HS-5 (cell line): ENCODE measurements around the gene FLNB.

Source experiments
- DNase-seq: peaks from one replicate; pipeline ENCODE4 v3.0.0-alpha.2; 2012; ENCODE audit warnings: low read depth

FLNB gene

DNA sequence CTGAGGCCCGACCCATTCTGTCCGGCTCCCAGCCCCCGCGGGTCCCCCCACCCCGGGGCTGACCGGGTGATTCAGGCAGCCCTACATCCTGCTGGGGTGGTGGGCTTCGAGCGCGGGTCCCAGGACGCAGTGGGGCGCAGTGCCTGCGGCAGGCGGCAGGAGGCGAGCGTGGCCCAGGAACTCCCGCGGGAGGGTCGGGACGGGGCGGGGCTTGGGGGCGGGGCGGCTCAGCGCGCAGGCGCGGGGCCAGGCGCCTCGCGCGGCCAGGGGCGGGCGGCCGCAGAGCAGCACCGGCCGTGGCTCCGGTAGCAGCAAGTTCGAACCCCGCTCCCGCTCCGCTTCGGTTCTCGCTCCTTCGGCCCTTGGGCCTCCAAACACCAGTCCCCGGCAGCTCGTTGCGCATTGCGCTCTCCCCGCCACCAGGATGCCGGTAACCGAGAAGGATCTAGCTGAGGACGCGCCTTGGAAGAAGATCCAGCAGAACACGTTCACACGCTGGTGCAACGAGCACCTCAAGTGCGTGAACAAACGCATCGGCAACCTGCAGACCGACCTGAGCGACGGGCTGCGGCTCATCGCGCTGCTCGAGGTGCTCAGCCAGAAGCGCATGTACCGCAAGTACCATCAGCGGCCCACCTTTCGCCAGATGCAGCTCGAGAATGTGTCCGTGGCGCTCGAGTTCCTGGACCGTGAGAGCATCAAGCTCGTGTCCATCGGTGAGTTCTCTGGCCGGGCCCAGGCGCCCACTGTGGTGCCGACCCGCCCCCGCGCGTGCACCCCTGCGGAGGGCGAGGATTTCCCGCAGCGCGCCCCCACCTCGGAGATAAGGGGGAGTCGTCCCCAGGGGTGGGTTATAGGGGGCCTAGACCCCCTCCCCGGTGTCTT, at the start of gene FLNB:
FLNB (plus strand) TSS at position 282 of the 885 bp plus-strand sequence; CDS start at position 425, 143 bp downstream.
- DNase-seq: no peak

GRCh38 chr3:57958642-57959422, 49.4 kb upstream of the FLNB start:
- DNase-seq: no peak

DNA sequence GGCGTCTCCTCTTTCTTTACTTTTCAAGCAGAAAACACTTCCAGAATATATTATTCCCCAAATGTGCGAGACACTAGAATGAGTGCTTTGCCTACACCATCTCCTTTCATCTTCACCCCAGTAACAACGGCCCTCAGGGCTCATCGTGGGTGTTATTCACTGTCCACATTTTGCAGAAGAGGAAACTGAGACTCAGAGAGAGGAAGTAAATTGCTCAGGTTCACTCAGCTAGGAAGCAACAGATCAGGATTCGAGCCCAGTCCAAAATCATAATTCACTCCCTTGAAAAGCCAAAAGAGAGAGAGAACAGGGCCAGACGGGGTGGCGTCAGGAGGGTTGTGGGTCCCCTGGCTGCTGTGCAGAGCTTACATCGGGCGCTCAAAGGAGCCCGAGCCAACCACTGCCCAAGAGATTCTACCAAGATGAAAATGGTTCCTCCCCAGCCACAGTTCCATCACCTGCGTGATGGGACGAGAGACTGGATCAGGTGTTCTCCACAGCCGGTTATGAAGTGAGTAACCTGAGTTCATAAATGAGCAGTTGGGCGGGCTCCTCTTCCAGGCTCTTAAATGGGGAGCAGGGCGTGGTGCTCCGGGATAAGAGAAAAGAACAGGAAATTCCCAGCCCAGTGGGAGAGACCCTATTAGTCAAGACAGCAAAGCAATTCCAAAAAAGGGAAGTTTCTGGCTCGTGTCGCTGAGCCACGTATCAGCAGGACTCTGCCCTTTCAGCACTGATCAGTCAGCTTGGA, 48.6 kb upstream of the FLNB start:
- no peak for DNase-seq

DNA sequence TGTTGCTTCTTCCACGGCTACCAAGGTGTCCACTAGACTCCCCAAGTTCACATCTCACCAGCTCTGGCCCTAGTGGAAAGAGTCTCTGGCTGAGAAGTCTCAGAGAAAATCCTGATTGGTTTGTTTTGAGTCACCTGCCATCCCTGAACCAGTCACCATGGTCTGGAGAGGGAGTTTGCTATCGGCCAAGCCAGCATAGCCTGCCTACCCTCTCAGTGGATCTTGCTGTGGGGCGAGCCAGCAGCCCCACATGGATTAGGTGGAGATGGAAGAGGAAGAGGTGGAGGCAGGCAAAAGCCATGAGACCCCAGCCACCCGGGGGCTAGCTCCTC, 48.1 kb upstream of the FLNB start:
- DNase-seq: no peak

GRCh38 chr3:57961177-57961827, 46.9 kb upstream of the FLNB start:
- no peak for DNase-seq

- DNase-seq: no peak
Measured at GRCh38 chr3:57961828-57962447, 46.3 kb upstream of the FLNB start.

DNA sequence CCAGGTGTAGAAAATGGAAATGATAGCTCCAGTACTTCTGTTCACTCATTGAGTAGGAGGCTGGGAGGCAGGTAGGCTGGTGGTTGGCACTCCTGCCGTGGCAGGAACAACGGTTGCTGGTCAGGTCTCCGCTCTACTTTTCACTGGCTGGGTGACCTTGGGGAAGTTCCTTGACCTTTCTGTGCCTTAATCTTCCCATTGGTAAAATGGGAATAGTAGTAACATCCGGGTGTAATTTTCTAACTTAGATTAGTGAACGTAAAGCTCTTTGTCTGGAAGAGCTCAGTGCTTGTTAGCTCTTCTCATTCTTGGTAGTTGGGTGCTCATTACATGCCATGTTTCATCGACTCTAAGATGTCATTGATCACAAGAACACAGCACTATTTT, 45.8 kb upstream of the FLNB start:
- DNase-seq: no peak

DNA sequence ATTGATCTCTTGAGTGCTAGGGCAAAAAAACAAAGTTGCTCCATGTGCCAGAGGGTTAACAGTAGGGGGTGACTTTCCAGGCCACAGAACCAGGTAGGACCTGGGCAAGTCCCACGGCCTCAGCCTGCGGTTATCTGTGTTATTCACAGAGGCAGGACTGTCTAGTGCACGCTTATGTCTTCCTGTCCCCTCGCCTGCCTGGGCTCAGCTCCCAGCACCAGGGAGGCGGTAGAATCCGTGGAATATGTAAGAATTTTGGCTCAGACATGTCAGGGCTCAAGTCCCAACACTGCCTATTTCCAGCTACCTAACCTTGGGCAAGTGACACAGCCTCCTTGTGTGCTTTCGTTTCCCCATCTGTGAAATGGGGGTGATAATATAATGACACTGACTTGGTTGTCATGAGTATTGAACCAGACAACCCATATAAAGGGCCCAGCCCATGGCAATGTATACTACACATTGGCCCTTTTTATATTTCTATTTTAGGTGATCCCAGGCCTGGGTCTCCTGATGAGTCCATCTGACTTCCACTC, 44.3 kb upstream of the FLNB start:
- DNase-seq: no peak

- DNase-seq: no peak
Measured at GRCh38 chr3:57966829-57967228, 41.4 kb upstream of the FLNB start.

DNA sequence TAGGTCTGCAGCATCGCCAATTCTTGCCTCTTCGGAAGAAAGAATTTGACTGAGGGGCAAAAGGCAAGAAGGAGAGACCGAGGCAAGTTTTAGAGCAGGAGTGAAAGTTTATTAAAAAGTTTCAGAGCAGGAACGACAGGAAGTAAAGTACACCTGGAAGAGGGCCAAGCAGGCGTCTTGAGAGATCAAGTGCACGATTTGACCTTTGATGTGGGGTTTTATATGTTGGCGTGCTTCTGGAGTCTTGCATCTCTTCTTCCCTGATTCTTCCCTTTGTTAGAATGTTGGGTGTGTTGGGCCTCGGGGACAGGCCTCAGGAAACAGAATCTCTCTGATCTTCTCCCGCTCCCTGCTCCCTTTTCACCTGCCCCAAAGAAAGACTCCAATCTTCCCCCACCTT, 40.6 kb upstream of the FLNB start:
- DNase-seq: no peak

- no peak for DNase-seq
Measured at GRCh38 chr3:57968501-57968900, 39.7 kb upstream of the FLNB start.

GRCh38 chr3:57971975-57972374, 36.2 kb upstream of the FLNB start:
- DNase-seq: no peak

DNA sequence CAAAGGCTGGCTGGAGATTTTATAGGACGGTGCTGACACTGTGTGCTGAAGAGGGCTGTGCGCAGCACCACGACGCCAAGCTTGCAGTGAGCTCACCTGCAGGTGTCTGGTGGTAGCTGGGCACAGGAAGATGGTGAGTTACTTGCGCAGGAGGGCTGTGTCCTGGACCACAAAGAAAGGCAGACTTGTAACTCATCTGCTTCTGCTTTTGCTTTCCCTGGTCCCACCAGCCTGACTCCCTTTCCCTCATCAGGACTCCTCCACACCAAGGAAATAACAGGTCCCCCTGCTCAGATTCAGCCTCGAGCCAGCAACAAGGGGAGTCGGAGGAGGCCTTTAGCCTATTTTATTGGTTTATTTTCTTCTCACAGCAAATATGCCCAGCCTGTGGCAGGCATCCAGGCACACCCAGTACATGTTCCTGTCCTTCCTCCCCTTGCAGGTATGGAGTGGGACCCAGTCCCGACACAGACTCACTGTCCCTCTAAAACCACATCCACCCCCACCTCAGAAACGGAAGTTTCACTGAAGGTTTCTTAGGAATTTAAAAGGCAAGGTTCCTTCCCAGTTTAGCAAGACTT, 35.6 kb upstream of the FLNB start:
- DNase-seq: no peak

GRCh38 chr3:57973715-57974477, 34.3 kb upstream of the FLNB start:
- DNase-seq: no peak

- DNase-seq: peak; percentile 98
Measured at GRCh38 chr3:57974796-57975388, 33.3 kb upstream of the FLNB start.

DNA sequence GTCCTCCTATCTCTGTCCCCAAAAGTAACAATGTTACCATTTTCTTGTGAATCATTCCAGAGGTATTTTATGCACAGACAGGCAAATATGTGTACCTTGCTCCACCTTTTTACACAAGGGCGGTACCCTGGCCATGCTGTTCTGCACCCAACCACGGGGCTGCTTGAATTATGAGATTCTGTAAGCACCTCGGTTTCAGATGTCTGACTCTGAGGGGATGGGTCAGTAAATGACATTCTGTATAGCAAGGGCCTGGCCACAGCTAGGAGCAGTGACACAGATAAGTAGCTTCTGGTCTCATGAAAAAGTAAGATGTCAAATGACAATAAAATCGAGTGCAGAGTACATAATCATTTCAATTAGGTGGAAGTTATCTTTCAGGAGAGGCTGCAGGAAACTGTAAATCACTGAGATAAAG, 30.4 kb upstream of the FLNB start:
- no peak for DNase-seq

GRCh38 chr3:57978316-57978715, 29.9 kb upstream of the FLNB start:
- DNase-seq: no peak

DNA sequence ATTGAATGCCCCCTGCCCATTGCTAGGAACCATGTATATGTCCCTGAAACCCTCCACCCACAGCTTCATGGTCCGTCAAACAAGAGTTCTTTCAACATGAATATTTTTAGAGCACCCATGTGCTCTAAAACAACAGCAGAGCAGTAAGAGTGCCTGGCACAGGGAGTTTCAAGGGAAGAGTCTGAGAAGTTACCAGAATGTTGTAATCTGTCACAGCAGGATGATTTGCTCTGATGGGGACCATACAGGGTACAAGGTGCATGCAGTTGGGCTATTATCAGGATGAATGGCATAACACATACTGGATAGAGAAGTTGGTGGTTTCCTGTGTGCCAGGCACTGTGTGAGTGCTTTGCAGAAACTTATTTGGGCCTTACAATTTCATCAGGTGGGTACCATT, 27.8 kb upstream of the FLNB start:
- DNase-seq: no peak

DNA sequence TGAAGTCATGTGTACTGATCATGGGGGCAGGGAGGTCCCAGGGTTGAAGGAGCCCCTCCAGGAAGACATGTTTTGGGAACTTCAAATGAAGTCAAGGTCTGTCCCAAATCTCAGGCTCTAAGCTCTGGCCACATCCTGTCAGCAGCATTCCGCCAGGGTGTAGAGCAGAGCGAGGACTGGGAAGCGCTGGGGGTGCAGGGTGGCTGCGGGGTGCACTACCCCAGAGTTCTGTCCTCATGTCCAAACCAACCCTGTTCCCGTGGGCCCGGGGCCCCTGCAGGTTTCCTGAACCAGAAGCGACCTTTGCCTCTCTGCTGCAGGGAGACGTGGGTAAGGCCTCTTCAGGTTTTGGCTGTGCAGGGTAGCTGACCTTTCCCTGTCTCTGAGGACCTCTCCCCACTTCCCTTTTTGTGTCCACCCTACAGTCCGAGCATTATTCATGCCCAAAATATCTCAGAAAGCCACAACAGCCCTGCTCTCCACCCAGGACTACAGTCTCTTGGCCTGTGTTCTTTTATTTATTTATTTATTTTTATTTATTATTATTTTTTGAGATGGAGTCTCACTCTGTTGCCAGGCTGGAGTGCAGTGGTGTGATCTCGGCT, 26.6 kb upstream of the FLNB start:
- DNase-seq: no peak
